Omental fat pad (tissue), 4 donors: ENCODE results near the gene PPFIBP1. TPM values are rescaled to one million over a fixed set of nuclear protein-coding genes. Genes with fewer than 3 reads are reported as not detected.

Experiments
- ATAC-seq: fragments of 150-250 bp; one replicate; pipeline ENCODE4 v1.9.1; 2016; ENCODE audit warnings: mild to moderate bottlenecking, moderate library complexity; ENCODE audit not compliant: low FRiP score
- DNase-seq: peaks from one replicate; pipeline ENCODE4 v3.0.0-alpha.2; 2019; ENCODE audit warnings: low spot score
- CTCF ChIP-seq, 3 donors: fragments of 450-650 bp; IDR thresholded peaks; one replicate each; pipeline ENCODE4 v1.5.1; 2016 to 2017; ENCODE audit warnings: antibody characterized with exemption in 3 of 3, mild to moderate bottlenecking in 3 of 3, moderate library complexity in 2 of 3
- total RNA-seq, 4 donors: library from RNA; depleted of rRNA; stranded (reverse); fragments of >200 nt; gene quantifications; one replicate each; pipeline ENCODE4 v1.1.0, GENCODE V29; 2016

Gene PPFIBP1
- total RNA-seq, 4 donors from 2014 or later = 40.2 to 164 (median 56.5) TPM

- no peak for TF ChIP-seq CTCF (IDR thresholded peaks at IDR 0.05)
- ATAC-seq = peak; percentile 56
- DNase-seq = no peak
Observed at GRCh38 chr12:27561535-27562350, 37.7 kb downstream of the PPFIBP1 start.

- ATAC-seq (no peak), DNase-seq (no peak)
Observed at GRCh38 chr12:27564612-27565213, 40.7 kb downstream of the PPFIBP1 start.

GRCh38 chr12:27566159-27566558, 42.2 kb downstream of the PPFIBP1 start:
- DNase-seq (no peak), ATAC-seq (no peak)
- no peak for TF ChIP-seq CTCF (IDR thresholded peaks at IDR 0.05)

More at GRCh38 chr12:27564612-27565213, 40.7 kb downstream of the PPFIBP1 start:
- TF ChIP-seq CTCF (IDR thresholded peaks at IDR 0.05) = no peak

DNA sequence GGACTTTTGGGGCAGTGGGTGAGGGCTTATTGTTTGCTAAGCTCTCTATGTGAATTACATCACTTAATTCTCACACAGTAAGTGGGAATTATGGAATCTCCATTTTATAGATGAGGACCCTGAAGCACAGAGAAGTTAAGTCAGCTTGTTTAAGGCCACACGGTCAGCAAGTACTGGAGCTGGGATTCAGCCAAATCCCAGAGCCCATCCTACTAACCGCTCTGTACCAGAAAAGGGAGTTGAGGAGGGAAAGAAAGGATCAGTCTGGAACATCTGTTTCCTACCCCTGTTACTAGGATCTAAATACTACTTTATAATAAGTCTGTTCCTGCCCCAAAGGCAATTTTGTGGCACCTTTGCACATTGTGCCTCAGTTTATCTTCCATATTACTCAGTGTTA, 42.6 kb downstream of the PPFIBP1 start:
- no peak for ATAC-seq
- DNase-seq = no peak
- TF ChIP-seq CTCF (IDR thresholded peaks at IDR 0.05) = no peak

DNA sequence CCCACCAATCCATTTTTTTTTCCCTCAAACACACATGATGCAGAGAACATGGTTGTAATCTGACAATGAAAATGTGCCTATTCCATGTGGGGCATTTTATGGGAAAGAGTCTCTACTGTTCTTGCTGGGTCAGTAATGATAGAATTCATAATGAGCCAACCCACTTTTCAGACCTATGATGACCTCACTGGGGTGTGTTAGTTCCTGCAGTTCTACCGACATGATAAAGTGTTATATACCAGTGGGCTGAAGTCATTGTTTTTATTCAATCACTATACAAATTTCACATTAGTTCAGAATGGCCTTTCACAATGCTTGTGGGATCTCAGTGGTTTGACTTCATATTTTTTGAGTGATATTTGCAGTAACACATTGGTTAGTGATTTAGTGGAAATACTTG, 47.5 kb downstream of the PPFIBP1 start:
- no peak for TF ChIP-seq CTCF (IDR thresholded peaks at IDR 0.05)
- no peak for DNase-seq
- no peak for ATAC-seq

DNA sequence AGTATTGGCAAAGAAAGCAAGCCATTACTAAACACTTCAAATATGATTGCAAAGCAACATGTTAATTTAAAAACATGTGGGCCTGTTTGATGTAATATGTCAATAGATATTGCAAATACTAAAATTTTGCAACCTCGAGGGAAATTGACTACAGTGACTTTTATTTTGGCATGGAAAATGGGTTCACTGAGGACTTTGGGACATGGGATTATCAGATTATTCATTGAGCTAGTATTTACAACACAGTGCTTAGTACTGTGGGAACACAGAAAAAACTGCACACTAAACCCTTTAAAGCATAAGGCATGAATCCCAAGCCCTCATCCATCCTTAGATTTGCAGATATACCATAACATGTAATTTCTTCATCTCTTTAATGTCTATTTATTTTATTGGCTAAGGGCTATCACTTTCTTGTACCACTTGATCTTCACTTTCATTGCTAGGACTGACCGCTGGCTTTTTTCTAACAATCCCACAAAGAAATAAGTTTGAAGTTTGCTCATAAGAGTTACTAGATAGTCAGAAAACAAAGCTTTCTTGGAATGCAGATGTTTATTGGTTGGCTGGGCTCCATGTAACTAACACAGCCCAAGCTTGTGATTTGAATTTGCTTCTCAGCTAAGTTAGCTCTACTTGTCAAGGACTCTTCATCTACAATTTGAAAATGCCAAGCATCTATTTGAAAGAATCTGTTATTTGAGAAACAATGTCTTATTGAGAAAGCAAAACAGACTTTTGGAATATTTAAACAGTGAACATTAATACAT, 48.7 kb downstream of the PPFIBP1 start:
- no peak for TF ChIP-seq CTCF (IDR thresholded peaks at IDR 0.05)
- ATAC-seq (no peak), DNase-seq (no peak)
